ENCODE data around the gene ADD1. TPM values are rescaled to one million over a fixed set of nuclear protein-coding genes. Genes with fewer than 3 reads are reported as not detected.

The ADD1 gene
- total RNA-seq, 1 experiment from 2014 or later: 181 TPM

- ChIA-PET POLR2A (ENCODE audit: unreplicated experiment) (no interaction called here), CTCF (no interaction called here)
- no peak overlapping the region for H2AFZ ChIP-seq
- intact Hi-C loops (cut with micrococcal nuclease; ENCODE audit: unreplicated experiment): no loop called here
- H3K79me2 ChIP-seq (ENCODE audit: low read depth): no peaks in the 10 kb centered on the region
- no peaks in the 10 kb centered on the region for H3K36me3 ChIP-seq (ENCODE audit: low read depth)
- no peaks in the 10 kb centered on the region for H4K20me1 ChIP-seq (ENCODE audit: insufficient read depth)
- no TSS peak for BruUV-seq (replicated peaks)
- H3K4me2 ChIP-seq: no peak overlapping the region
- H3K9me2 ChIP-seq (ENCODE audit: insufficient read depth): no peaks in the 10 kb centered on the region
- no peak for TF ChIP-seq EZH2 (IDR thresholded peaks at IDR 0.05; ENCODE audit: low read depth)
- no peak for TF ChIP-seq CTCF (conservative IDR thresholded peaks at IDR 0.05)
- no peak for DNase-seq
- H3F3A ChIP-seq (ENCODE audit: insufficient read depth, low read depth): no peaks in the 10 kb centered on the region
- H3K4me1 ChIP-seq (replicated peaks; ENCODE audit: insufficient read depth): no peaks in the 10 kb centered on the region
- no peak overlapping the region for H3K4me3 ChIP-seq
- H3K27ac ChIP-seq: no peak overlapping the region
- H3K9me3 ChIP-seq (ENCODE audit: insufficient read depth, low read depth): no peaks in the 10 kb centered on the region
- H3K27me3 ChIP-seq (ENCODE audit: insufficient read depth, low read depth): no peaks in the 10 kb centered on the region
Measured at GRCh38 chr4:2825740-2826139, 17.9 kb upstream of the ADD1 start.

GRCh38 chr4:2827071-2827873, 16.4 kb upstream of the ADD1 start:
- no peaks in the 10 kb centered on the region for H3F3A ChIP-seq (ENCODE audit: insufficient read depth, low read depth)
- no peaks in the 10 kb centered on the region for H3K27me3 ChIP-seq (ENCODE audit: insufficient read depth, low read depth)
- intact Hi-C loops (cut with micrococcal nuclease; ENCODE audit: unreplicated experiment): no loop called here
- no peak overlapping the region for H3K4me2 ChIP-seq
- H3K27ac ChIP-seq: no peak overlapping the region
- H3K79me2 ChIP-seq (ENCODE audit: low read depth): no peaks in the 10 kb centered on the region
- BruUV-seq (replicated peaks): no TSS peak
- TF ChIP-seq EZH2 (IDR thresholded peaks at IDR 0.05; ENCODE audit: low read depth): no peak
- no peak for TF ChIP-seq CTCF (conservative IDR thresholded peaks at IDR 0.05)
- H2AFZ ChIP-seq: no peak overlapping the region
- H3K4me3 ChIP-seq: no peak overlapping the region
- H4K20me1 ChIP-seq (ENCODE audit: insufficient read depth): no peaks in the 10 kb centered on the region
- no peak for DNase-seq
- H3K36me3 ChIP-seq (ENCODE audit: low read depth): no peaks in the 10 kb centered on the region
- H3K4me1 ChIP-seq (replicated peaks; ENCODE audit: insufficient read depth): no peaks in the 10 kb centered on the region
- CTCF ChIA-PET: no interaction called here
- H3K9me2 ChIP-seq (ENCODE audit: insufficient read depth): no peaks in the 10 kb centered on the region
- H3K9me3 ChIP-seq (ENCODE audit: insufficient read depth, low read depth): no peaks in the 10 kb centered on the region
- POLR2A ChIA-PET (ENCODE audit: unreplicated experiment): no interaction called here

- POLR2A ChIA-PET (ENCODE audit: unreplicated experiment): no interaction called here
- no peak for TF ChIP-seq CTCF (conservative IDR thresholded peaks at IDR 0.05)
- TF ChIP-seq EZH2 (IDR thresholded peaks at IDR 0.05; ENCODE audit: low read depth): no peak
- H2AFZ ChIP-seq: no peak overlapping the region
- H3K9me2 ChIP-seq (ENCODE audit: insufficient read depth): no peaks in the 10 kb centered on the region
- intact Hi-C loops (cut with micrococcal nuclease; ENCODE audit: unreplicated experiment): no loop called here
- H3K4me3 ChIP-seq: no peak overlapping the region
- CTCF ChIA-PET: no interaction called here
- H3K27ac ChIP-seq: no peak overlapping the region
- no peaks in the 10 kb centered on the region for H4K20me1 ChIP-seq (ENCODE audit: insufficient read depth)
- no peaks in the 10 kb centered on the region for H3K4me1 ChIP-seq (replicated peaks; ENCODE audit: insufficient read depth)
- H3K27me3 ChIP-seq (ENCODE audit: insufficient read depth, low read depth): no peaks in the 10 kb centered on the region
- H3F3A ChIP-seq (ENCODE audit: insufficient read depth, low read depth): no peaks in the 10 kb centered on the region
- H3K79me2 ChIP-seq (ENCODE audit: low read depth): no peaks in the 10 kb centered on the region
- DNase-seq: no peak
- H3K36me3 ChIP-seq (ENCODE audit: low read depth): no peaks in the 10 kb centered on the region
- no peak overlapping the region for H3K4me2 ChIP-seq
- H3K9me3 ChIP-seq (ENCODE audit: insufficient read depth, low read depth): no peaks in the 10 kb centered on the region
- BruUV-seq (replicated peaks): no TSS peak
Measured at GRCh38 chr4:2827874-2828751, 15.5 kb upstream of the ADD1 start.
